T47D (cell line): Measurements from ENCODE around the gene HOXC13.
A peak's percentile ranks its signal among the peaks of the same experiment; 100 is the strongest.

Source experiments
- DNase-seq, 2 experiments: peaks; one replicate each; pipeline versions ENCODE4 v3.0.0 to v3.0.0-alpha.2; 2011 to 2012; ENCODE audit warnings: low read depth in 1 of 2, low spot score in 1 of 2
- JUND ChIP-seq: IDR thresholded peaks from 2 replicates; pipeline ENCODE4 v1.6.1; 2012; ENCODE audit warnings: low read depth
- in situ Hi-C: cut with HindIII; loops from 2 replicates; pipeline ENCODE4 v1.10.0; 2016; ENCODE audit warnings: low sequenced_read_pairs, low pct_unique_long_range_greater_than_20kb

Gene HOXC13

DNA sequence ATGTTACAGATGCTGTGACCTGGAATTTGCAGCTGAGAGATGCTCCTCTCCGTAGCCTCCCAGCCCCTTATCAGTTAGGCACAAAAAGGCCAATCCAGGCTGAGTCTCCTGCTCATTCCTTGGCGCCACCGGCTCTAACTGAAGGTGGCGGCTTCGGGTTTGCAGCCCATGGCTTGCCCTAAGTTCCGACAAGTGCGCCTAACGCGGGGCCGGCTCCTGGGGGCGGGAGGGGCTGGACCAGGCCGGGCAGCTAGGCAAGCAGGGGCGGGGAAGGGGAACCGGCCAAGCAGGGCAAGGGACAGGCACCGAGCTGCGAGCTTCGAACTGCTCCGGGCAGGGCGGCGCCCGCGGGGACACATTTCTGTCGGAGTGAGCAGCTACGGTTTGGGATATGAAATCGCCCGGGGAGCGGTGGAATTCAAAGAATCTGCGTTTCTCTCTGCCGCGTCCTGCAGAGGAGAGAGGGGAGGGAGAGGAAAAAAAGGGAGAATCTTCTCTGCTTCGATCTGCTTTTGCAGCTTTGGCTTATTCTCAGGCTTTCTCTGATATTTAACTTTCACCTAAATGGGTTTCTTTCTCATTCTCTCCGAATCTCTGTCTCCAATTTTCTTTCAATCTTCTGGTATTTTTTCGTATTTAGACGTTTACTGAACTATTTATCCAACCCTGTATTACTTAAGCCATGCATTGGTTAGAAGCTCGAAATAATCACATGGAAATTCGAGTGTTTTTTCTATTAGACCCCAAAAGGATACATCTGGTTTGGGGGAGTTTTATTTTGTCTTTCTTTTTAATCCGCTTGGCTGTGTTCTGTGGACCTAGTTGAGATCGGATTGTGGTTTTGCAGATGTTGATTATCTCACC, 14.5 kb downstream of the HOXC13 start:
- TF ChIP-seq JUND = no peak
- DNase-seq = peak; percentile 84 to 94
- in situ Hi-C loops = no loop called here

DNA sequence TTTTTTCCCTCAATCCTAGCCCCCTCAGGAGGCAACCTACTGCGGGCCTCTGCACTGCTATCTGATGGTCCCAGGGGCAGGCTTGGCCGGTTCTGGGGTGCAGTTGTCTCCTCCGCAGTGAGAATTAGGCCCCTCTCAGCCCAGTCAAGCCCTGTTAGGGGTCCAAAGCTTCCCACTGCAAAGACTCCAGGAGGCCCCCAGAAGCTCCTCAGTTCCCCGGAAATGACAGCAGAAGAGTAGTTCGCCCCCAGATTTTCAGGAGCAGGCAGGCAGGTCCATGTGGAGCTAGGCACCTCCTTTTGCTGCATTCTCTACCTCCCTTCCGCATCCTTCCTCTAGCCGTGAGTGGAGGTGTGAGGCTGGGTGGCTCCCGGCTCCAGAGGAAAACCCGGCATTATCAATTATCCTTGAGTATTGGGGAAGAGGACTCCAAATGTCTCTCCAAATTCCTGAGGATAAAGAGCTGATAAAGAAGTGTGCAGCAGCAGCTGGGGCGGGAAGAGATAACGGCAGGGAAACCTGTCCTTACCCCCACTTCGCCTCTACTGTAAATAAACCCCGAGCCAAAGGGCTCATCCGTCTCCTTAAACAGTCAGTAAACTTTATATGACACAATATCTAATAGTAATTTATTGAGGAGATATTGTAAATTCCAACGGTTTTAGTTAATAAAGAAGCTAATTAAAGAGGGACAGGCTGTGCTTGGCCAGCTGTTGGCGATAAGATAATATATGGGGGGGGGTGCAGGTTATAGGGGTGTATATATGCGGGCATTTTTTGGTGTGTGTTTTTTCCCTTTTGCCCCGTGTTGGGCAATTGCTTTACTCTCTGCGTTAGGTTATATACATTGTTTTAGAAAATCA, 15.4 kb downstream of the HOXC13 start:
- no peak for DNase-seq
- TF ChIP-seq JUND = no peak
- in situ Hi-C loops = no loop called here

DNA sequence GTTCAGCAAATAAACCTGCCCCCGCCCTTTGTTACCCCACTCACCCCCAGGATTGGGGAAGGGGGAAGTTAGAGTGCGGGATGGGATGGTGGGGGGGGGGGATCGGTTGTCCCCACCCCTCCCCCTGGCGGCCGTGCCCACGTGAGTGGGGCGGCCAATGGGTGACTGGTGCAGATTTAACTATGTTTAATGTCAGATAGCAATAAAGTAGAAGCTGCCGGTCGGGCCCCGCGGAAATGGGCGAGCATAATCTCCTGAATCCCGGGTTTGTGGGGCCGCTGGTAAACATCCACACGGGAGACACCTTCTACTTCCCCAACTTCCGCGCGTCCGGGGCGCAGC, 16.0 kb downstream of the HOXC13 start, which contains the start of gene HOXC12:
HOXC12 (plus strand) TSS at position 210 of the 342 bp plus-strand sequence; CDS start at position 237, 27 bp downstream.
- DNase-seq = peak in 1 of 2 experiments; percentile 84
- in situ Hi-C loops = no loop called here
- TF ChIP-seq JUND = no peak

DNA sequence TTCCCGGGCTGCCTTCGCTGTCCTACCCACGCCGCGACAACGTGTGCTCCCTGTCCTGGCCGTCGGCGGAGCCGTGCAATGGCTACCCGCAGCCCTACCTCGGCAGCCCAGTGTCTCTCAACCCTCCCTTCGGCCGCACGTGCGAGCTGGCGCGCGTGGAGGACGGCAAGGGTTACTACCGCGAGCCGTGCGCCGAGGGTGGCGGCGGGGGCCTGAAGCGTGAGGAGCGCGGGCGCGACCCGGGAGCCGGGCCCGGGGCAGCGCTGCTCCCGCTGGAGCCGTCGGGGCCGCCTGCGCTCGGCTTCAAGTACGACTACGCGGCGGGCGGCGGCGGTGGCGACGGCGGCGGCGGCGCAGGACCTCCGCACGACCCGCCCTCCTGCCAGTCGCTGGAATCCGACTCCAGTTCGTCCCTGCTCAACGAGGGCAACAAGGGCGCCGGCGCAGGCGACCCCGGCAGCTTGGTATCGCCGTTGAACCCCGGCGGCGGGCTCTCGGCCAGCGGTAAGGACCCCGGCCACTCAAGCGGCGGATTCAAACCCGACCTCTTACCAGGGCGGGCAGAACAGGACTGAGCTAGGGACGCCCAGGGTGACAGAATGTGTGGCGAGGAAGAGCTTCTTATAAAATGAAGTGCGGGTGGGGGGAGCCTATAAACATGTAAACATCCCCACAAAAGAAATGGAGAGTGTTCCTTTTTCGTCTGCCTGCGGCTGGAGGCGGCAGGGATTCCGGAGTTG, 16.6 kb downstream of the HOXC13 start:
- in situ Hi-C loops = no loop called here
- DNase-seq = no peak
- TF ChIP-seq JUND = no peak

DNA sequence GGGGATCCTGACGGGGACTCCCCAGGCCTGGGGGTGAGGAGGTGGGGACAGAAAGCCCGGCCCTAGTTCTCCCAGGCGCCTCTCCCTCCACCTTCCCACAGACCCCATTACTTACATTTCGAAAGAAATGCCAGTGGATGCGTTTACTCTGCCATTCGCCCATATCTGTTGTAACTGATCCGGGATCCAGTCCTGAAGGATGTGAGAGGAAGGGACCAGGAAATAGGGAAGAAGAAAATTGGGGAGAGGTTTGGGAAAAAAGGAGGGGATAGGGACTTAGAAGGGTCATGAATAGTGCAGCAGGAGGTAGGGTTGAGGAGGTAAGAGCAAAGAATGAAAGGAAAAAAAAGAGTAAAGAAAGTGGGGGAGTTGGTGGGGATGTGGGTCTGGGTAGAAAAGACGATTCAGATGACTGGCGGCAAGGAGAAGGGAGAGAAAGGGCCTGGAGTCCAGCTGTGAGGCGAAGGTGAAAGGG, 17.2 kb downstream of the HOXC13 start:
- no peak for TF ChIP-seq JUND
- DNase-seq = no peak
- in situ Hi-C loops = no loop called here

DNA sequence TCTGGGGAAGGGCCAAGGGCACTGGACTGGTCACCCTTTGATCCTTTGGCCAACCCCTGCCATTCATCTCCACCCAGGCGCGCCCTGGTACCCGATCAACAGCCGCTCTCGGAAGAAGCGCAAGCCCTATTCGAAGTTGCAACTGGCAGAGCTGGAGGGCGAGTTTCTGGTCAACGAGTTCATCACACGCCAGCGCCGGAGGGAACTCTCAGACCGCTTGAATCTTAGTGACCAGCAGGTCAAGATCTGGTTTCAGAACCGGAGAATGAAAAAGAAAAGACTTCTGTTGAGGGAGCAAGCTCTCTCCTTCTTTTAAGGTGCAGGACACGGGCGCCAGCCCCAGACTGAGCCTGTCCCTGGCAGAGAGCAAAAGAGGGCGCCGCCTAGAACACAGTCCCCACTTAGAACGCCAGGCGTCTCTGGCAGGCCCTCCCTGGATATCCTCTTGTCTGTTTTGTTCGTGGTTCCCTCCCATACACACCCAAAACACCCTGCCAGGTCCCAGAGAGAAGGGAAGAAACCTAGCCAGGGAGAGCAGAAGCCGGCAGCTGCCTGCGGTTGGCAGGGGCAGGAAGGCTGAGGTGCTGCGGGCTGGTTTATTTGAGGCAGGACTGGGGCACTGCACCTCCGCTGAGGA, 17.7 kb downstream of the HOXC13 start:
- no peak for DNase-seq
- TF ChIP-seq JUND = no peak
- in situ Hi-C loops = no loop called here

DNA sequence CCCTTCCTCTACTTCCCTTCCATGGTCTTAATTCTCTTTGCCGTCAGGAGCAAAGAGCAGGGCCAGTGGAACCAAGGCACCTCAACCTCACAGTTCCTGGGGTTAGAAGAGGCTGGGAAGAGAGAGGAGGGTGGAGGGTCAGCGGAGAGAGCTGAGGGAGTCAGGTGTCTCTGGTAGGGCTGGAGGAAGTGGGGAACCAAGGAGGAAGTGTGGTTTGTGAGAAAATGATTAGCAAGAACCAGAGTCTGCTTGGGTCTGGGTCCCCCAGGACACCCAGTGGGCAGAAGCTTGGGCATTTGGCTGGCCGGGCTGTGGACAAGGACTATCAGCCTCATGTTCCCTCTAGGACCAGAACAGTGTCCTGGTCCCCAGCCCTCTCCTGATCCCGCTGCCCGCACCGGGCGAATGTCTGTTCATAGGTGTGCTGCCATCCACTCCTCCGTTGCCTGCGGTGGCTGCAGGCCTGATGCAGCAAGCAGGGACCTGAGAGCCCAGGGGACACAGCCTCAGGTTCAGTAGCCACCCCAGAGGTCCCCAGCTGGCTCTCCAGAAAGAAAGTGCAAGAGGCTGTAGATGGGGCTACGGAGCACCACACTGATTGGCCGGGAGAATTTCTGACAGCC, 18.4 kb downstream of the HOXC13 start:
- in situ Hi-C loops = no loop called here
- TF ChIP-seq JUND = no peak
- DNase-seq = no peak

DNA sequence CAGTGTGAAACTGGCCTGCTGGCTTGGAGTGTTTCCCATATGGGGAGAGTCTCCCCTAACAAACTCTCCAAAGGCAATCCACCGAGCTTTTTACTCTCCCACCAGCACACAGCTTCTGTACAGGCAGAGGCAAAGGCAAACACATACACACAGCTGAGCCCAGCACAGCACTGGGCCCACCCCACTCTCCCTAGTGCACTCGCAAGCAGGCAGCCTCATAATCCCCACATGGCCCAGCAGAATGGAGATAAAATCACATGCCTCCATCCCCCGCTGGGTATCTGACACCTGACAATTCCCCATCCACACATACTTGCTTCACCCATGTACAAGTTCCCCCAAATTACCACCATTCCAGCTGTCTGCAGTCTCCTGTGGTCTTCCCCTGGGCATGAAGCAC, 19.5 kb downstream of the HOXC13 start:
- no peak for TF ChIP-seq JUND
- in situ Hi-C loops = no loop called here
- no peak for DNase-seq

DNA sequence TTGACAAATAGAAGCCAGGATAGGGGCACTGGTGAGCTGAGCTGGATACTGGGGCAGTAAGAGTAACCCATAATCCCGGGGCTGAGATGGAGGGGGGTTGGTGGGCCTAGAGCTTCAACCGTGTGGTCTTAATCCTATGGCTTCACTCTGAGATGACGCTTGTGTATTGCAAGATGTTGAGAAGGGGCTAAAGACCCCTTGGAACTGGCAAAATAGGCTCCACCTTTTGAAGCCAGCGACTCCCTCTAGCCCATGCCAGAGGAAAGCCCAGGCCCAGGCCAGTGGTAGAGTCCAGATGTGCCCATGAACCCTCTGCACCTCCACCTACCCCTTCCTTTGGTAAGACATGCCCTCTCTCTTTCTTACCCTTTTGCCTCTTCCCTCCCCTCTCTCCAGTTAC, 20.7 kb downstream of the HOXC13 start:
- in situ Hi-C loops = no loop called here
- TF ChIP-seq JUND = no peak
- DNase-seq = no peak

DNA sequence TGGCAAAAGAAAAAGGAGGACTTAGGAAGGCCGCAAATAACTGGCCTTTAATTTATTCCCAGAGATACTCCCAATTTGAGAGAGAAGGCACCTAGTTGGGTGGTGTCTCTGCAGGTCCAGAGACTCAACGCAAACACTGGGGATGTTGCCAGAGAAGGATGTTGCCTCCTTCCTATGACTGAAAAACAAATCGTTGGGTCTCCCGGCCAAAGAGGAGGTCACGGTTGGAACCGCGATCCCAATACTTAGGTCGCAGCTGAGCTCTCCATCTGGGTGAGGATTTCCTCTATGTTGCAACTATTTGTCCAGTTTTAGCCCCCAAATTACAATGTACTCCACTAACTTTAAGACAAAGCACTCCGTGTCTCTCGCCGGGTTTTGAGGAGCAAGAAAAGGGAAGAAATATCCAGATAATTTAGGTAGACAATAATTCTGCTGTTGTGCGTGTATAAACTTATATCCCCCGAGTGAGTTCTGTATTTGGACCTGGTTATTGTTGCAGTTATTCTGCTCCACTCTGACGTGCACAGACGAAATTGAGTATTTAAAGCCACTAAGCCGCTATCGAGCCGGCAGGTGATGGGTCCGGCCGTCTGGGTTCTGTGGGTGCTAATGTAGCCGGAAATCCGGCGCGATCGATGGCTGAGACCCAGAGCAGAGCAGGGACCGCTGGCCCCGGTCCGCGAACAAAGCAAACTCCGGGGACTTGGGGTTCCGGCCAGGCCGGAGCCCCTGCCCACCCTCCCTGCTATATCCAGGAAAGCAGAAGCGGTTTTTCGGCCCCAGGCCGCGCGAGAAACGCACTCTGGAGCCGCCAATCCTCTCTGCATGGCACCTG, 21.8 kb downstream of the HOXC13 start:
- no peak for DNase-seq
- no peak for TF ChIP-seq JUND
- in situ Hi-C loops = no loop called here
